HG02885 (cell line): ENCODE data around the gene BEND6.
A peak's percentile ranks its signal among the peaks of the same experiment; 100 is the strongest.

Experiments used
- ATAC-seq: cut with Tn5 transposase; IDR thresholded peaks from one replicate; pipeline ENCODE4 v1.9.1; 2021; ENCODE audit warnings: mild to moderate bottlenecking; ENCODE audit not compliant: unreplicated experiment, poor library complexity

BEND6 gene

DNA sequence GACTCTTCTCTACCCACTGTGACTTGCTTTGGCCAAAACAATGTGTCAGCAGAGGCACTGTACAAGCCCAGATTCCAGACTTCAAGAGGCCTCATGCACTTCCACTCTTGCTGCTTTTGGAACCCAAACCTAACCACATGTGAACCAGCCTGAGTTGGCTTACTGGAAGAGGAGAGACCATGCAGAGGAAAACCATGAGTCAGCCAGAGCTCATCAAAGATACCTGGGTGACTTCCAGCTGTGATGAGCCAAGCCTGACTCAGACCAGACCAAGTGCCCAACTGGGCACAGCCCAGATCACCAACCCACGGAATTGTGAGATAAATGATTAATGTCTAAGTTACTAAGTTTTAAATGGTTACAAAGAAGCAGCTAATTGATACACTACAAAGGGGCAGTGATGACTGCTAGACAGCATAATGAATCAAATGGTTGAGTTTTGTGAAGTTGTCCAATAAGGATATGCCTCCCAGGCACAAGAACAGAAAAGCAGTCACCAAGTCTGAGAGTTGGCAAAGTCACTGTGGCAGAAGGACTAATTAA lies 16.2 kb upstream of the BEND6 start:
- no peak for ATAC-seq

- ATAC-seq, result no peak
These were observed 14.4 kb upstream of the BEND6 start for GRCh38 chr6:56940463-56940862.

DNA sequence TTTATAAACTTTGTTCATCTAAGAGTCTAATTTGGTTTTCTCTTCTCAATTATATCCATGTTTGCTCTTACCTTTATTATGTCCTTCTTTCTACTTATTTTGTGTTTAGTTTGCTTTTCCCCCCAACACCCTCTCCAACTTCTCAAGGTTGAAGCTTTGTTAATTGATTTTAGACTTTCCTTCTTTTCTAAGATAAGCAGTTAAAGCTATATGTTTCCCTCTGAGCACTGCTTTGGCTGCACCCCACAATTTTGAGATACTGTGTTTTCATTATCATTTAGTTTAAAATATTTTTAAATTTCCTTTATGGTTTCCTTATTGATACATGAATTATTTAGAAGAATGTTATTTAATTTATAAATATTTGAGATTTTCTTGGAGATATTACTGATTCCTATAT lies 13.9 kb upstream of the BEND6 start:
- no peak for ATAC-seq

GRCh38 chr6:56944661-56945060 lies 10.2 kb upstream of the BEND6 start:
- ATAC-seq, result no peak

DNA sequence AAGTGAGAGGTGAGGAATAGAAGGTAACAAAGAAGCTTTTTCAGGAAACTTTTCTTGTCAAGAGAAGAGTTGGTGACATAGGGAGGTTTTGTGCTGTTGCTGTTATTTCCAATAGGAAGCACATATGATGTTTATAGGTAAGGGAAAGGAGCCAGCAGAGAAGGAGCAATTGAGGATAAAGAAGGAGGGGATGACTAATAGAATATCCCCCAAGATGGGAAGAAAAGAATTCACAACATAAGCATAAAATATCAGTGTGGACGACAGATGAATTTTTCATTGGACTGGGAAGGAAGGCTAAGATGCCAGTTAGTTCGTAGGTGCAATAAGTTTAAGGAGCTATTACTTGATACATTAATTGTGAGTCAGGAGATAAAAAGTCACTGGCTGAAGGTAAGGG lies 8.5 kb upstream of the BEND6 start:
- ATAC-seq, result no peak

DNA sequence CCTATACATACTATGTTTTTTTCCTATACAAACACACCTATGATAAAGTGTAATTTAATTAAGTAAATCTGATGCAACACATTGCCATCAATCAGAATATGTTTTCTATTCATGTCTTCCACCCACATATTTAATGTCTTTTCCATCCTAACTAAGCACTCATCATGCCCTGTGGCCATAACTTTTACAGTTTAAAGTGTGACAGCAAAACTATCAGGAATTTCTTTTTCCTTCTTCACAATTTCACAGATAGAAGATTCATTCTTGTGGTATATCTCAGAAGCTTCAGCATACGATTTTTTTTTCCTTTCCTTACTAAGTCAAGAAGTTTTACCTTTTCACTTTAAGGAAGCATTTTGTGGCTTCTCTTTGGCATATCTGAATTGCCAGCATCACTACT lies 7.0 kb upstream of the BEND6 start:
- ATAC-seq, result no peak

- ATAC-seq, result no peak
These were observed 5.6 kb upstream of the BEND6 start for GRCh38 chr6:56949265-56949664.

DNA sequence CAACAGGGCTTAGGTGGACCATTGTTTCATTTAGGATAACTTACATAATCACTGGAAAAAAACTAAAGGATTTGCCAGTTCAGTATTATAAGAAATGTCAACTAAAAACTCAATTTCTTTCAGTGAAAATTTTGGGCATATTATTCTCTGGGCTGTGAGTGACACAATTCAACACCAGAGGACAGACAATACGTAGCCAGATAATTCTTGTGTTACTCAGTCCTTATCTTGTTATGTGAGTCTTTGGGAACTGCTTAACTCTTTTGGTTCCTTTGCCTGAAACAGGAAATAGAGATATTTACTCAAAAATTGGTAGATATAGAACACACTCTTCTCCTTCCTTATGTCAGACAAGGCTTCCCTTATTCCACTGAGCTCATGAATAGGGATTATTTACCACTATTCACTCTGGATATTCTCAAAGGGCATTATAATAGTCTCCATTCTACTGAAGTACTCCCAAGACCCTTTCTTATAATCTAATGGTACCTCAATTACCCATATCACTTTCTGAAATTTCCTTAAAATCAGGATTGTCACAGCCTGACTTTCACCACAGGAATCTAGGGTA lies 4.9 kb upstream of the BEND6 start:
- no peak for ATAC-seq

DNA sequence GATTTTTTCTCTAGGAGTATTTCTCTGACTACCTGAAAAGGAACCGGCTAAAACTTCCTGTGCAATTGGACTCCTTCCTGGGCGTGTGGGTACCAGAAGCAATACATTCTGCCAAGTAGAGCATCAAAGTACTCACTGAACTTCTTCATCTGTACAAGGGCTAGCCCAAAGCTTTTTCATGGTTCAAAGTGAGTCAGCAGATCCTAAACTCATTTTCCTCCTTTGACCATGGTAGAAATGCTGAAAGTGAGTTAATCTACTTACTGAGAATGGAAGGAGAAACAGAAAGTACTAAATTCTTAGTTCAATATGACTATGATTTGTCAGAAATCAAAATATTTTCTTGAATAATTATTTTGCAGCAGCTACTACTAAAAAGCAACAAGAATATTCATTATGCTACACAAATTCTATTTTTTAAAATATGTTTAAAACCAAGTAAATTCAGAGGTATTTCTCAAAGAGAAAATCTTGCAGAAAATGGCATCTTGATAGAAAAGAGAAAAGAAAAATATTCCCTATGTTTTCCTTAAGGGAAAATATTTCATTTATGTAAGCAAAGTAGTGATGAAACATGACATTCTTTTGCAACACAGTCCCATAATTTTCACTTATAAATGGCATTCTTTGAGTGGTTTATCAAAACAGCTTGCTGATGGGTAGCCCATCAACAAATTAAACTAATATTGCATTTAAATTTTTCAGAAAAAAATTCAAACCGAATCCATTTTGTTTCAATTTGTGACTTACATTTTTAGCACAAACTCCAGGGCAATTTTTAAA lies 3.7 kb upstream of the BEND6 start:
- ATAC-seq, result no peak

DNA sequence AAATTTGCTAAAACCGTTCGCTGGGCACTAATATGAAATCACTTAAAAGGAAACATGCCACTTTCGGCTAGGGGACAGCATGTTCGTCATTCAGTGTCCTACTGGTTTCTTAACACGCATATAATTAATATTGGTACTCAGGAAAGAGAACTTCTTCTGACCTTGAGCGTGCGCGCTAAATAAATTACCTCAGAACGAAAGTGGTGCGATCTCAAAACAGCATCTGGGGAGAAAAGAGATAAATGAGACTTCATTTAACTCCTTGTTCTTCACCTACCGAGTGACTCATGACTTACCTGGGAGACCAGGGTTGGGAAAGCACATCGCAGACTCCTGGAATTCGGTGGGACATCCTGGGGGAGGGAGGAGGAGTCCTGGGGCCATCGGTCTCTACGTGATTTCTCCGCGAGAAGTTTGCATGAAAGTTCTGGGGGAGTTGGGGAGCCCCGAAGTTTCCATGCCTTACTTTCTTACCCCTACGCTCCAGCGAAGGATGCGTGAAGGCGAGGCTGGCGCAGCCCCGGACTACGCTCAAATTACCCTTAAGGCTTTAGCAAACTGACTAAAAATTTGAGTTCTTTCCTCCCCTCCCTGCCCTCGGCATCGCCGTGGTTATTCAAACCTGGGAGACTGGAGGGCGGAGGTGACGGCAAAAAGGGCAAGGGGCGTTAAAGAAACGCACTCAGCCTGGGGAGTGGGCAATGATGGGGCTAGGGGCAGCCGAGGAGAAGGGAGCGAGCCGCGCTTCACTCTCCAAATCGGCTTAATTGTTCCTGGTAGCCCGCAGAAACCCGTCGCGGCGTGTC lies 1.1 kb upstream of the BEND6 start:
- ATAC-seq, result peak; percentile 24

GRCh38 chr6:56955171-56956155 lies 556 bp downstream of the BEND6 start:
- peak; percentile 75 for ATAC-seq

- ATAC-seq, result no peak
These were observed 1.6 kb downstream of the BEND6 start for GRCh38 chr6:56956491-56956890.

DNA sequence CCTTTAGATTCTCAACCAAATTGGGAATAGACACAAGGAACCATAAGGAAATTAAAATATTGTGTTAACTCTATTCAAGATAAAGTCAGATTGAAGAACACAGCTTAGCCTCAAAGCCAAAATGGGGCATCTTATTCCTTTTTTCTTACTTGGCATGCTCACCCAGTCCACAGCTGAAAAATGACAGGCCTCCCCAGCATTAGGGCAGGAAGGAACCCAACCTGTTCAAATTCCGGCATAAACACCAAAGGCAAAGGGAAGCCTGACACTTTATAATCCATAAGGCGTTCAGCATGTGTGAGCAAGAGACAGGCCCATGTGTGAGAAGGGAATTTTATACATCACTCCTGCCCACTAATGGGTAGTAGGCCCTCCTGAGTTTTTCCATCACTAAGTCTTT lies 2.9 kb downstream of the BEND6 start:
- ATAC-seq, result no peak

GRCh38 chr6:56958481-56958880 lies 3.6 kb downstream of the BEND6 start:
- no peak for ATAC-seq

DNA sequence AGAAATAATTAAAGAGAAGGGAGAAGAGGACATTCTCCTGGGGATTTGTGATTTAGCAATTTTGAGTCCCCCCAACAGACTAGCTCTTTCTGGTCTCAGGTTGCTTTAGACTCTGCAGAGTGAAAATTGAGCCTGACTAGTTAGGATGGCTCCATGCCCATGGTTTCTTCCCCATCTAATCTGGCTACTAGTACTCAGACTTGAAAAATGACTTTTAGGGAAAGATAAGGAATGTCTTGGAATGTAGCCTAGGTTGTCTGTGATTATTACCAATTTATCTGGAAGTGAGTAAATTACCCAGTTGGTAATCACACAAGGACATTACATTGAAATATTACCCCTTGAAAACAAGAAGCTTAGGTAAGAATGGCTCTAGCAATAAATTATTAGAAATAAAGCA lies 4.2 kb downstream of the BEND6 start:
- ATAC-seq, result no peak

- no peak for ATAC-seq
These were observed 5.0 kb downstream of the BEND6 start for GRCh38 chr6:56959938-56960337.

- no peak for ATAC-seq
These were observed 6.2 kb downstream of the BEND6 start for GRCh38 chr6:56961151-56961550.

DNA sequence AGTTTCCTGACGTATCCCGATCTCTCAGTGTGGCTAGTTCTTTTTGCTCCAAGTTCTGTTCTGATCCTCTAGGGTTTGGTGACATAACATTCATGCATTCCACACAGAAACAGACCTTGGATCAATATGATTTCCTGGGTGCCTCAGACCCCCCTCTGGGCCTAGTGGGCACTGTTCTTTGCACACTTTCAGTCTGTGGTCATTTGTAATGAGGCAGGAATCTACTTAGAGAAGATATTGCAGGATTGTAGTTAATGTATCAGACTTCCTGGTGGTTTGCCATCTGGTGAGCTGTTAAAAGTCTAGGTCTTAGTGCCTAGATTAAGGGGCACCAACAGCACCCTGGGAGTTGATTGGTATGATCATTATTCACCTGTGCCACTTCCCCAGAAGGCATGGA lies 7.5 kb downstream of the BEND6 start:
- no peak for ATAC-seq

DNA sequence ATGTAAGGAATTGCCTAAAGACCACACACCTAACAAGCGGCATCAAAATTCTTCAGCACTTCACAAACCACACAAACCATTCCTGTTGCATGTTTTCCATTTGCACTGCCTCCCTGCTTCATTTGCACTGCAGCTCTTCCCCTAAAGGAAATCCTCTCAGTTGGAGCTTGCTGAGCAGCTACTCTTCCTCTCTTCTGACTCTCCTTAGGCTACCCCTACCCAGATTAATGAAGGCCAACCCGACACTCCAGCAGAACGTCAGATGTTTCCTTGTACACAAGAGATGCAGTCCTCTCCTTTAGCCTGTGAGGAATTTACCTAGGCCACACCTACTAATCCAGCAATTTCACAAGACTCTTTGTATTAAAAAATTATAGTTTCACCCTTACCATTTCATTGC lies 8.1 kb downstream of the BEND6 start:
- no peak for ATAC-seq

DNA sequence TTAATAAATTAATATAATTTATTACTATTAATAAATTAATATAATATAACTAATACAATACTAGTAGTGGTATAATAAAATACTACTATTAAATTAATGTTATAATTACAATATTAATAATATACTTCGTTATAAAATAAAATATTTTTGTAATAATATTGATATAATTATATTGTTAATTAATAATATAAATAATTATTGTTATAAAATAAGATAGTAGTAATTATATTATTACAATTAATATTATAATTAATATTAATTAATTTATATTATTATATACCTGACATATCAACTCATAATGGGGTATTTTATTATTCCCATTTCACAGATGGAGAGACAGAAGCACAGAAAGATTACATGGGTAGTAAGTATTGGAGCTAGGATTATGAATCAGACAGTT lies 8.9 kb downstream of the BEND6 start:
- ATAC-seq, result no peak
